HG03442 (cell line): ENCODE data around the gene PHYHIPL.

ENCODE experiments used
- ATAC-seq: cut with Tn5 transposase; IDR thresholded peaks from one replicate; pipeline ENCODE4 v1.9.1; 2021; ENCODE audit warnings: mild to moderate bottlenecking, moderate library complexity; ENCODE audit not compliant: unreplicated experiment

PHYHIPL gene

DNA sequence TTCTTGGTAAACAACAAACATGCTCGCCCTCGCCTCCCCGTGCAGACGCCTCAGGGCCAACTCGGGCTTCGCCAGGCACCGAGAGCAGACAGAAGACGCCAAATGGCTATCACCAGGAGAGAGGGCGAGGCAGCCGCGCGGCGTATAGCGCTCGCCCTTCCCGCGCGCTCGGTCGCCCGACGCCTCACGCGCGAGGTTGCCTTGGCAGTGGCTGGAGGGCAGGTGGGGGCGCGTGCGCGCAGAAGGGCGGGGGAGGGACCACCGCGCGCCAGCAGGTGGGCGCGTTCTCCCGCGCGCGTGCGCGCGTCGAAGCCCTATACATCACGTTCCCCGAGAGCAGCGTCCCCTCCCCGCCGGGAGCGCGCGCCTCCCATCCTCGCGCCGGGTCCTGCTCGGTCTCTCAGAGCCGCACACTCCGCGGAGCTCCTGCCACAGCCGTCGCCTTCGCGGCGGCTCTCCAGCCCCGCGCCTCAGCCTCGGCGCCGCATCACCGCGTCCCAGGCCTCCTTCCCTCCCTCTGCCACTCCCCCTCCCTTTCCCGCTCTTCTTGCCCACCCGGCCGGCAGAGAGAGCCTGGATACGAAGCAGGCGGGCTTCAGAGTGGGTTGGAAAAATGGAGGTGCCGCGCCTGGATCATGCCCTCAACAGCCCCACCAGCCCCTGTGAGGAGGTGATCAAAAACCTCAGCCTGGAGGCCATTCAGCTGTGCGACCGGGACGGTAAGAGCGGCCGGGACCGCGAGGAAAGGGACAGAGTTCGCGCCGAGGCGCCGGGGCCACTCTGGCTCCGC is at the start of gene PHYHIPL:
TSS of gene PHYHIPL (plus strand) at position 403 of the 790 bp plus-strand sequence. CDS start at position 614, 211 bp downstream.
- ATAC-seq = no peak

GRCh38 chr10:59126991-59127390 is 49.5 kb upstream of the PHYHIPL start:
- no peak for ATAC-seq

GRCh38 chr10:59127991-59128390 is 48.5 kb upstream of the PHYHIPL start:
- no peak for ATAC-seq

- no peak for ATAC-seq
These were observed 46.6 kb upstream of the PHYHIPL start for GRCh38 chr10:59129867-59130266.

DNA sequence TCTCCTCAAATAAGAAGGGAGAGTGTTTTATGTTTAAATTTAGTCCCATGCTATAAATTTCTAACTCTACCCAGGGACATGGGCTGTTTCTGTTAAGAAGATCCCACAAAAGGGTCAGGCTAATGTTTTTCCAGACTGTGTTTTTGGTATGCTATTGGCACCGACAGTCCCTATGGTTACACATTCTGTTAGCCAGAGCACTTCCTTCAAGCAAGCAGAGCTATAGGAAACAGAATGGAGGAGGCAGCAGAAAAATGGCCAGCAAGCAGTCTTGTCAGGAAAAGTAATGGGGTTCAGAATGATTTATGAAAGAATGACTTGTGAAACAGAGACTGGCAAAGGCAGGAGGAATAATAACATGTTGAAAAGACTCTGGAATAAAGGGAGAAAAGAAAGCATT is 44.8 kb upstream of the PHYHIPL start:
- ATAC-seq = no peak

DNA sequence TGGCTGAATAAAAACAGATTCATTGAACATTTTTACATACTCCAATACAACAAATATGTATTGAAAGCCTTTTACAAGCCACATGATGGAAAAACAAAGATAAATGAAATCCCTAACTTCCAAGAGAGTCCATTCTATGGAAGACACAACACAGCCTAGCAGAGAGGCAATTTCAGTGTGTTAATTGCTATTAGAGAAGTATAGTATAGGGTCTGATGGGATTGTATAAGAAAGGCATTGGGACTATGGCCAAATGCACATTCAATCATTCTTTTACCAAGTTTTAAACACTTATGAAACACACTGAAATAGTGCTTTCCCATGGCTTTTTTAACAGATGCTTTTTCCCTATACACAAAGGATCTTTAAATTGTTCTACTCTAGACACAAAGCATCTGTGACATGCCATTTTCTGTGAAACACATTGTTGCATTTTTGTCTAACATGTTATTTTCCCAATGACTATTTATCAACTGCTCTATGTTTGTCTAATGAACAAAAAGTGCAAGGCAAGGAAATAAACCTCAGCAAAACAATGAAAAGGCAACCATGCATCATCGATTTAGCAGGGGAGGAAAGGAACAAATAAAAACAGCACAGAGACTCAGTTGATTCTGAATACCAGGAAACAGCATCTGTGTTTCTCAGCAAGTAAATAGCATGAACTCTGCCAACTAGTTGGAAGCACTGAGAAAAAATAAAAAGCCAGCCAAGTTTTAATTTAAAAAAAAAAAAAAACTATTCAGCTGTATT is 42.4 kb upstream of the PHYHIPL start:
- ATAC-seq = no peak

- ATAC-seq = no peak
These were observed 41.7 kb upstream of the PHYHIPL start for GRCh38 chr10:59134785-59135184.

GRCh38 chr10:59135275-59135674 is 41.2 kb upstream of the PHYHIPL start:
- no peak for ATAC-seq

DNA sequence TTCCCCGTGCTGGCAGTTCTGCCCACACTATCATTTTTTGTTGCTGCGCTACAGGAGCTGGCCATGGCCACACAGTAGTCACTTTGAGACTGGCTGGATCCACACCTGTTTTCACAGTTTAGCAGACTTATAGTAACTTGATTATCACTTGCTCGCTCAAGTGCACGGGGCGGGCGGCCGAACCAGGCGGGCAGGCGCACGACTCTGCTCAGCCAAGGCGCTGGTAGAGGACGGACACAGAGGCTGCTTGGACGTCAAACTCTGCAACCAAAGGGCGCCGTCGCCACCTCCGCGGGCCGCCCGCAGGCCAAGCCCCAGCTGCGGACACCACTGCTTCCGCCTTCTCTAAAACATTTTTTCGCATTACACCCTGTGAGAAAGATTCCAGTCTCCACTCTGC is 38.4 kb upstream of the PHYHIPL start:
- ATAC-seq = no peak

DNA sequence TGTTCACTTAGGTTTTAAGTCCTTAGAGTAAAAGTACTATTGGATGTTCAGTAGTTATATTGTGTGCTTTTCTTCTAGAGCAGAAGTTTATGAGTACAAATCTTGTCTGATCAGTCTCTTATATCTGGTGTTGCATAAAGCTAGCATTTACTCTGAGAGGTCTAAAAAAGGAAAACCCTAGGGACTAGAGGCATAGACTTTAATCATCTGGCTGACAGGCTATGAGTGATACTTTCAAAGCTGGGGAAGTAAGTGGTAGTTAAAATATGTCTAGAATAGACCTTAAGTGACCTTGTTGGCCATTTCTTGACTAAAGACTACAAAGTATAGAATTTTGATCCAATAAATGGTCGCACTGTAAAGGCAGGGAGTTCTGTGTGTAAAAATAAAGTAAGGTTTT is 32.9 kb upstream of the PHYHIPL start:
- ATAC-seq = no peak

- no peak for ATAC-seq
These were observed 27.7 kb upstream of the PHYHIPL start for GRCh38 chr10:59148701-59149100.

GRCh38 chr10:59155556-59155955 is 20.9 kb upstream of the PHYHIPL start:
- ATAC-seq = no peak

DNA sequence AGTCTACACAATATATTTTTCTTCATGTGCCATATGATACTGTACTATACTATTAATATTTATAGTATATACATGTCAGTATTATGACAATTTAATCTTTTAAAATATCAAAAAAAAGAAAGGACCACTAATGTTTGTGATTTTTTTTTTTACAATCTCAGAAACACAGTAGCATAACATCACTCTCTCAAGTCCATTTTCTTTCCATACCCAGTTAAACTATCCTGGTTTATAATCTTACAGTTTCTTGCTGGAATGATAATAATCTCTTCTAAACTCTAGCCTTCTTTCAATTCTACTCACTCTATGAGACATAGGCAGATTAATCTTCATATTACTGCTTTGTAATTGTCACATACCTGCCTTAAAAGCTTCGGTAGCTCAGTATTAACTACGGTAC is 8.9 kb upstream of the PHYHIPL start:
- no peak for ATAC-seq

- no peak for ATAC-seq
These were observed 3.9 kb upstream of the PHYHIPL start for GRCh38 chr10:59172567-59172966.

DNA sequence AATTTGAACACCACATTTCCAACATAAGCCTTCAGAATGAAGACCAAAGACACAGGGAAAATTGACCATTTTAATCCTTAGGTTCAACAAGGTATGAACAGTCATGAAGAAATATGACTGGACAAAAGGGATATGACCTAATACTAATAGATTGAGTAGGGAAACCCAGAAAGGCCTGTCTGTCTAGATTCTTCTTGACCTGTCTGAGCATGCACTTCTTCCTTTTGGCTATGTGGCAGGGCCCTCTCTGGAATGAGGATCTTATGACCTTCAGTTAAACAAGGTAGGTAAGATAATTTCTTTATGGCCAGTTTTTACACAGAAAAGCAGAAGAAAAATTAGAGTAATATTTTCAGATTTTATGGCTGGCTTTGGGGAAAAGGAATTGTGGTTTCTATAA is 3.0 kb upstream of the PHYHIPL start:
- no peak for ATAC-seq

DNA sequence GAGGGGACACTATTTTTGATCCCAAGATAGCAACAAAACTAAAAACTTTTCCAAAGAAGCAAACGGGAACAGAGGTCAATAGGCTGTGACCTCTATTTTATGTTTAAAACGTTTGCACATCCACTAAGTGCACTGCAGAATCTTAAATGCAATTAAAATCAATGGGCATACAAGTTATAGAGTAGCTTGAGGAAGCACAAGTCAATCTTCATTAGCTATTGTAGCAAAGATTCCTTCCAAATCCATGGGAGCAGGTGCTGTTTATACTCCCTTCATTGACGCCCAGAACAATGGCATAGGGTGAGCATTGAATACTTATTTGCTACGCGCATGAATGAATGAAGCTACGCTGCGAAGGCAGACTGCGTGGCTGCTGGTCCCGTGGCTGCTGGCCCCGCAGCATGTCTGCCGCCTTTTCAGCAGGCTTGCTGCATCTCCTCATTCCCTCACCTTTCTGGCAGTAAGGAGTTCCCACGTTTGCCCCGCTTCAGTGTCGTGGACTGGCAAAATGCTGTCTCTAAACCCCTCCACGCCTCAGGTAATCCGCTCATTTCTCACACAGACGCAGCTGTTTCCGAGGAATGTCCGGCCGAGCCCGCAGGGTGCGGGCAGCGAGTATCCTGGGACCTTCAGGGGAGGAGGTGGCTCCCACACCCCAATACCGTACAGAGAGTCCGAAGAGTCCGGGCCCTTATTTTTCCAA is 754 bp upstream of the PHYHIPL start:
- ATAC-seq = no peak

DNA sequence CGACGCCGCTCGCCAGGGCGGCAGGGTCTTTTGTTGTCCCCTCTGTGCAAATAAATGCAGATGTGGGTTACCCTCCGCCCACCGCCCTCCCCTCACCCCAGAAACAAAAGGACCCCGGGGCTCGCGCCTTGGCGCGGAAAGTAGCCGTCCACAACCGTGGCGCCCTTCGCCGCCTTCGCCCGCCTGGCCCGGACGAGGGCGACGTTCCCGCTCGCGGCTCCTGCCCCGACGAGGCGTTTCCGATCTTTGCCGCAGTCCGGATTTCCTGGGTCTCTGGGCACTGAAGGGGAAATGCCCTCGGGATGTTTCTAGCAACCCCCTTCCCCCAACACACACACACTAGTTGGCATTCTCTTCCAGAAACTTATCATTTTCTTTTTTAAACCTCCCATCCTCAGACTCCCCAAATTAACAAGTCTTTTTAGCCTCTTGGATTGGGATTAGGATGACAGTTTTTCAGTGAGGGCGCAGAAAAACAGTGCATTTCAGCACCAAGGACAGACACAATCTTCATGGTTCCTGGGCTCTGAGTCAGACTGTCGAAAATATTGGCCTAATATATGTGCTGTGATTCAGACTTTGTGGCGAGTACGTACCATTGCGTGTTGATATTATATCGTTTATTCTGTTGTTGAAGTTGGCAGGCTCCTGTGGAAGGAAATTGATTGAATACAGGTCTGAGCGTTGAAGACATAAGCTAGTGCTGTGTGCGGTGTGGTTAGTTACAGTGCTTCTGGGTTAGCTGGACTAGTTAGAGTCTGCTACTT is 771 bp downstream of the PHYHIPL start:
- no peak for ATAC-seq

DNA sequence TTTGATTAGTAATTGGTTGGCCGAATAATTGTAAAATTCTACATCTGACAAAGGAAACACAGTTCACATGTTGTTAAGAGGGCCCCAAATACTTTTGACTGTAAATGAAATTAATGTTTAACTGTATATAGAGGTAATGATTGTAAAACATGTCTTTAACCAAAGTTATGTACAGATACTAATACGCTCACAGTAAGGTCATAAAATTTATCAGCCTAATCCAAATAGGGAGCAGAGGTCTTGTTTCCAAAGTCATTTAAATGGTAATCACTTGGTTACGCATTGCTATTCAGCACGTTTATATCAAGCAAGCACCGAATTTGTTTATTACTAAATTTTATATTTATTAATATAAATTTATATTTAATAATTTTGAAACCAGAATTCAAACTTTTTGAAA is 1.4 kb downstream of the PHYHIPL start:
- no peak for ATAC-seq

- no peak for ATAC-seq
These were observed 2.6 kb downstream of the PHYHIPL start for GRCh38 chr10:59179068-59179467.

GRCh38 chr10:59180689-59181270 is 4.3 kb downstream of the PHYHIPL start:
- no peak for ATAC-seq

DNA sequence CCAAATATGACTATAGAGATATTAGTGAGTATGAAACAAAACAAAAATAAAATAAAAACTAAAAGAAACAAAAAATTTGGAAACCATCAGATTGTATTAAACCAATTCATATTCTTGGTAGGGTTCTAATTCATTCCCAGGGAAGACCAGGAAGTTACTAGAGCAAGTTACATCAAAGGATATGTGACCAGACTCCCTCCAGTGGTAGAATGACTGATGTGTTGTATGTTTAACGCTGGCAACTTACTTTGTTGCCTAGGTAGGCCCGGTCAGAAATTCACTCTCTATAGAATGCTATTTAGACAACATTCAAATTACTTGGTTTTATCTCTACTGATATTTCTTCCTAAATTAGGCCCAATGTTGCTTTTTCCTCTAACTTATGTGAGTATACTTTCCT is 5.2 kb downstream of the PHYHIPL start:
- peak; percentile 73 for ATAC-seq
